Glutamatergic neuron (in vitro differentiated cells): ENCODE data around the gene GPC6. TPM values are rescaled to one million over a fixed set of nuclear protein-coding genes. Genes with fewer than 3 reads are reported as not detected.

Source experiments
- DNase-seq: peaks from one replicate; pipeline ENCODE4 v3.0.0; 2022
- H3K27ac Mint-ChIP-seq: one replicate; pipeline ENCODE4 v1.8.0; 2020; ENCODE audit warnings: mild to moderate bottlenecking, mixed read lengths, inconsistent platforms; ENCODE audit not compliant: unreplicated experiment
- H3K27me3 Mint-ChIP-seq: one replicate; pipeline ENCODE4 v1.8.0; 2020; ENCODE audit warnings: mild to moderate bottlenecking, moderate library complexity, mixed read lengths, inconsistent platforms; ENCODE audit not compliant: unreplicated experiment
- H3K36me3 Mint-ChIP-seq: one replicate; pipeline ENCODE4 v1.8.0; 2020; ENCODE audit warnings: mild to moderate bottlenecking, mixed read lengths, inconsistent platforms; ENCODE audit not compliant: unreplicated experiment
- H3K4me1 Mint-ChIP-seq: one replicate; pipeline ENCODE4 v1.8.0; 2020; ENCODE audit warnings: mild to moderate bottlenecking, low read depth, mixed read lengths, inconsistent platforms; ENCODE audit not compliant: unreplicated experiment
- H3K4me3 Mint-ChIP-seq: one replicate; pipeline ENCODE4 v1.8.0; 2020; ENCODE audit warnings: mild to moderate bottlenecking, mixed read lengths, inconsistent platforms; ENCODE audit not compliant: unreplicated experiment
- H3K9me3 Mint-ChIP-seq: one replicate; pipeline ENCODE4 v1.8.0; 2020; ENCODE audit warnings: mild to moderate bottlenecking, moderate library complexity, mixed read lengths, inconsistent platforms; ENCODE audit not compliant: unreplicated experiment
- CTCF ChIP-seq: fragments of 200-600 bp; sonication (generic); IDR thresholded peaks from one replicate; pipeline ENCODE4 v1.5.0; 2021; ENCODE audit not compliant: partially characterized antibody, unreplicated experiment
- total RNA-seq: library from RNA; stranded (reverse); fragmentation: NEBNext Ultra II Directional; extraction: Animal tissue kit (Norgen Biotek cat#: 25700); gene quantifications from one replicate; pipeline ENCODE4 v1.2.1, GENCODE V29; 2021; ENCODE audit not compliant: unreplicated experiment

The GPC6 gene
- total RNA-seq, 1 donor from 2014 or later: 11.8 TPM

- Mint-ChIP-seq H3K9me3 (no peaks in the 10 kb centered on the region), H3K36me3 (no peaks in the 10 kb centered on the region), H3K27ac (no peak overlapping the region), H3K27me3 (peaks cover 2% of the 10 kb centered on the region), H3K4me3 (no peak overlapping the region), H3K4me1 (no peaks in the 10 kb centered on the region)
- no peak for TF ChIP-seq CTCF
- DNase-seq: no peak
Observed at GRCh38 chr13:93740334-93740733, 513.7 kb downstream of the GPC6 start.

- H3K36me3 Mint-ChIP-seq: no peaks in the 10 kb centered on the region
- H3K4me1 Mint-ChIP-seq: no peaks in the 10 kb centered on the region
- H3K4me3 Mint-ChIP-seq: no peak overlapping the region
- no peak for DNase-seq
- no peak overlapping the region for H3K27ac Mint-ChIP-seq
- TF ChIP-seq CTCF: no peak
- no peaks in the 10 kb centered on the region for H3K9me3 Mint-ChIP-seq
- H3K27me3 Mint-ChIP-seq: peaks cover 2% of the 10 kb centered on the region
Observed at GRCh38 chr13:93744033-93744432, 517.4 kb downstream of the GPC6 start.

- TF ChIP-seq CTCF: no peak
- Mint-ChIP-seq H3K27me3 (peaks cover 2% of the 10 kb centered on the region), H3K4me3 (no peak overlapping the region), H3K4me1 (peaks cover 1% of the 10 kb centered on the region), H3K9me3 (no peaks in the 10 kb centered on the region), H3K36me3 (no peaks in the 10 kb centered on the region), H3K27ac (no peak overlapping the region)
- DNase-seq: no peak
Observed at GRCh38 chr13:93744886-93745285, 518.3 kb downstream of the GPC6 start.

- no peak for TF ChIP-seq CTCF
- peaks cover 2% of the 10 kb centered on the region for H3K27me3 Mint-ChIP-seq
- no peak for DNase-seq
- H3K27ac Mint-ChIP-seq: no peak overlapping the region
- peaks cover under 1% of the 10 kb centered on the region for H3K9me3 Mint-ChIP-seq
- no peaks in the 10 kb centered on the region for H3K36me3 Mint-ChIP-seq
- peaks cover 7% of the 10 kb centered on the region for H3K4me1 Mint-ChIP-seq
- H3K4me3 Mint-ChIP-seq: no peak overlapping the region
Observed at GRCh38 chr13:93745884-93746283, 519.3 kb downstream of the GPC6 start.

GRCh38 chr13:93746589-93746988 is 520.0 kb downstream of the GPC6 start:
- no peak for TF ChIP-seq CTCF
- Mint-ChIP-seq H3K36me3 (no peaks in the 10 kb centered on the region), H3K27ac (no peak overlapping the region), H3K9me3 (peaks cover 1% of the 10 kb centered on the region), H3K4me1 (peaks cover 9% of the 10 kb centered on the region), H3K27me3 (peaks cover 2% of the 10 kb centered on the region), H3K4me3 (no peak overlapping the region)
- no peak for DNase-seq
